Endothelial cell of umbilical vein (primary cell): ENCODE data around the gene ST6GALNAC3. TPM values are rescaled to one million over a fixed set of nuclear protein-coding genes. Genes with fewer than 3 reads are reported as not detected.

ENCODE experiments used
- BruUV-seq: library from RNA; stranded (reverse); fragments of 400-500 nt; replicated peaks from 2 replicates; lab custom pipeline; 2021; lab: Mats Ljungman, UMichigan
- CTCF ChIA-PET: fragments of 300-600, 350-600 bp; sonication (Branson Sonifier 250); formaldehyde crosslinking; loops from one replicate; lab custom pipeline; 2021; ENCODE audit warnings: antibody characterized with exemption, inconsistent platforms; lab: Charles Lee
- POLR2A ChIA-PET: fragments of 300-600, 350-600 bp; sonication (Branson Sonifier 250); formaldehyde crosslinking; loops from one replicate; lab custom pipeline; 2021; ENCODE audit warnings: antibody characterized with exemption, inconsistent platforms; lab: Charles Lee
- DNase-seq: peaks from one replicate; pipeline ENCODE4 v3.0.0-alpha.2; 2011; ENCODE audit warnings: low read depth, low spot score
- FAIRE-seq: peaks from 2 replicates; lab custom pipeline; 2011; peaks lifted over from hg19 to GRCh38; lab: Jason Lieb, UNC
- H2AFZ ChIP-seq: 2 replicates; pipeline ENCODE4 v1.6.0; 2012; ENCODE audit warnings: low read depth, low read length, control low read depth, inconsistent platforms
- H3K27ac ChIP-seq: 2 replicates; pipeline ENCODE4 v1.5.1; 2011; ENCODE audit warnings: low read depth, mild to moderate bottlenecking, control low read depth, low read length, moderate library complexity; ENCODE audit not compliant: insufficient read depth
- H3K27me3 ChIP-seq, 2 experiments: 2 replicates each; pipeline versions ENCODE4 v1.6.0 to v1.6.1; 2011; ENCODE audit warnings: low read length in 2 of 2, mixed read lengths in 1 of 2; ENCODE audit not compliant: control insufficient read depth in 2 of 2, insufficient read depth in 2 of 2
- H3K36me3 ChIP-seq, 2 experiments: 2 replicates in 1 of 2; 3 replicates in 1 of 2; pipeline ENCODE4 v1.5.1; 2011; ENCODE audit warnings: low read length in 2 of 2, mild to moderate bottlenecking in 1 of 2, moderate library complexity in 1 of 2; ENCODE audit not compliant: control insufficient read depth in 2 of 2, insufficient read depth in 2 of 2; ENCODE audit errors: extremely low read depth in 1 of 2
- H3K4me1 ChIP-seq: 3 replicates; pipeline ENCODE4 v1.5.1; 2011; ENCODE audit warnings: mild to moderate bottlenecking, low read length; ENCODE audit not compliant: control insufficient read depth, insufficient read depth; ENCODE audit errors: extremely low read depth
- H3K4me2 ChIP-seq: 2 replicates; pipeline ENCODE4 v1.6.1; 2011; ENCODE audit warnings: low read length, control low read depth, mixed read lengths; ENCODE audit not compliant: insufficient read depth
- H3K4me3 ChIP-seq, 3 experiments: fragments of 200-600 bp in 1 of 3; sonication (generic), shearing (Covaris generic) in 1 of 3; replicated peaks in 1 of 3; 2 replicates each; pipeline ENCODE4 v1.5.1; 2011 to 2016; ENCODE audit warnings: control low read depth in 3 of 3, low read length in 3 of 3, mild to moderate bottlenecking in 2 of 3, inconsistent platforms in 1 of 3, low read depth in 1 of 3, moderate library complexity in 1 of 3; ENCODE audit not compliant: insufficient read depth in 1 of 3
- H3K79me2 ChIP-seq: 2 replicates; pipeline ENCODE4 v1.6.0; 2012; ENCODE audit warnings: low read length, inconsistent platforms; ENCODE audit not compliant: control insufficient read depth, insufficient read depth
- H3K9ac ChIP-seq: replicated peaks from 2 replicates; pipeline ENCODE3; 2011; ENCODE audit warnings: low read length, control low read depth; ENCODE audit not compliant: insufficient read depth; ENCODE audit errors: extremely low read depth
- H3K9me1 ChIP-seq: replicated peaks from 3 replicates; pipeline ENCODE4 v1.6.0; 2011; ENCODE audit warnings: mild to moderate bottlenecking, low read length; ENCODE audit not compliant: control insufficient read depth, insufficient read depth; ENCODE audit errors: extremely low read depth
- H3K9me3 ChIP-seq: replicated peaks from 2 replicates; pipeline ENCODE4 v1.5.1; 2012; ENCODE audit warnings: low read length, inconsistent platforms; ENCODE audit not compliant: control insufficient read depth, insufficient read depth
- H4K20me1 ChIP-seq: replicated peaks from 2 replicates; pipeline ENCODE3; 2011; ENCODE audit warnings: mild to moderate bottlenecking, low read length; ENCODE audit not compliant: control insufficient read depth, insufficient read depth; ENCODE audit errors: extremely low read depth
- CTCF ChIP-seq, 2 donors: IDR thresholded peaks; 1 replicate in 1 of 2; 2 replicates in 1 of 2; pipeline ENCODE4 v1.5.1; 2011; ENCODE audit warnings: low read length in 2 of 2, mild to moderate bottlenecking in 2 of 2, moderate library complexity in 2 of 2, control low read depth in 1 of 2, inconsistent platforms in 1 of 2, low read depth in 1 of 2; ENCODE audit not compliant: insufficient read depth in 1 of 2; ENCODE audit errors: extremely low read depth in 1 of 2
- EZH2 ChIP-seq: IDR thresholded peaks from 2 replicates; pipeline ENCODE4 v1.6.1; 2012; ENCODE audit warnings: borderline replicate concordance, low read depth, mild to moderate bottlenecking, moderate library complexity, low read length, inconsistent platforms; ENCODE audit not compliant: severe bottlenecking
- FOS ChIP-seq: IDR thresholded peaks from 2 replicates; pipeline ENCODE4 v1.6.1; 2011; ENCODE audit warnings: mild to moderate bottlenecking, low read length, moderate library complexity, borderline replicate concordance; ENCODE audit not compliant: insufficient read depth
- GATA2 ChIP-seq: IDR thresholded peaks from 2 replicates; pipeline ENCODE4 v1.7.0; 2011; ENCODE audit warnings: low read depth, mild to moderate bottlenecking, moderate library complexity, mixed read lengths, low read length; ENCODE audit not compliant: insufficient read length, insufficient read depth
- JUN ChIP-seq: IDR thresholded peaks from 2 replicates; pipeline ENCODE4 v1.6.1; 2011; ENCODE audit warnings: borderline replicate concordance, low read depth; ENCODE audit not compliant: insufficient read length, insufficient read depth
- MYC ChIP-seq: IDR thresholded peaks from one replicate; pipeline ENCODE4 v1.6.1; 2011; ENCODE audit warnings: mild to moderate bottlenecking, low read depth, low read length
- POLR2A ChIP-seq: IDR thresholded peaks from 2 replicates; pipeline ENCODE4 v1.6.1; 2012; ENCODE audit warnings: low read depth, mild to moderate bottlenecking, control low read depth, low read length
- POLR2AphosphoS5 ChIP-seq: IDR thresholded peaks from 2 replicates; pipeline ENCODE4 v1.6.1; 2012; ENCODE audit warnings: low read depth, mild to moderate bottlenecking, control low read depth, low read length, moderate library complexity; ENCODE audit not compliant: insufficient read depth
- dilution Hi-C: fragments of 300-500 bp; cut with MboI; formaldehyde crosslinking; loops from one replicate; pipeline ENCODE4 v1.15.0; 2019; ENCODE audit warnings: low sequenced_read_pairs; ENCODE audit not compliant: extremely low pct_ligation_motif_present
- intact Hi-C: fragments of 100-400 bp; cut with micrococcal nuclease; formaldehyde crosslinking; loops from one replicate; pipeline ENCODE4 v1.10.0; 2022
- polyA plus RNA-seq, 4 experiments: library from polyadenylated mRNA; depleted of rRNA in 3 of 4; stranded (reverse) in 3 of 4; unstranded in 1 of 4; fragments of >200 nt; gene quantifications; 2 replicates each; pipeline versions ENCODE4 v1.2.1 to v1.2.3, GENCODE V29; 2011 to 2012; ENCODE audit warnings: missing spikeins in 1 of 4
- total RNA-seq: library from RNA; stranded (reverse); gene quantifications from 2 replicates; pipeline ENCODE4 v1.2.3, GENCODE V29; 2021
- TF ChIP-seq, protein P1 (sequence below): IDR thresholded peaks from 2 replicates; pipeline ENCODE4 v1.6.1; 2011; ENCODE audit not compliant: insufficient read depth, insufficient read length

The ST6GALNAC3 gene
- total and polyA plus RNA-seq, 2 donors (not counting 3 experiments of a cell fraction or from before 2014, with no cell fraction given): 7.6 to 48.3 TPM

DNA sequence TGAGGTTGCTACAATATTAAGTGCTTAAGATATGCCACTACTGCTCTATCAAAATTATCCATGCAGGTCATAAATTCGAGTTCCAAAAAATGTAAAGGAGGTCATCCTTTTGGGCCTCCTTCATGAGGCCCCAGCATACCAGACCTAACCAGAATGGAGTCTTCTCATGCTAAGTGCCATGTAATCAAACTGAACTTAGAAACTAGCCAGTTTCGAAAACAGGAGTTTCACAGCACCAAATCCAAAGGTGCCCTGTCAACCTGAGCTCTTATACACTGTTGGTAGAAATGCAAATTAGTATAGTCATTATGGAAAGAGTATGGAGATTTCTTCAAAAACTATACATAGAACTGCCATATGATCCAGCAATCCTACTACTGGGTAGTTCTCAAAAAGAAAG, 320.5 kb downstream of the ST6GALNAC3 start:
- H4K20me1 ChIP-seq: no peaks in the 10 kb centered on the region
- H3K4me1 ChIP-seq: no peaks in the 10 kb centered on the region
- H3K9ac ChIP-seq: no peak overlapping the region
- H3K4me2 ChIP-seq: no peak overlapping the region
- FAIRE-seq (no peak), DNase-seq (no peak)
- H3K36me3 ChIP-seq: no peaks in the 10 kb centered on the region
- no peaks in the 10 kb centered on the region for H3K9me1 ChIP-seq
- ChIA-PET CTCF (no interaction called here), POLR2A (no interaction called here)
- H3K4me3 ChIP-seq: no peak overlapping the region
- no peaks in the 10 kb centered on the region for H3K27me3 ChIP-seq
- H3K27ac ChIP-seq: no peak overlapping the region
- no peaks in the 10 kb centered on the region for H3K9me3 ChIP-seq
- dilution Hi-C loops: no loop called here
- TF ChIP-seq MYC (no peak), POLR2A (no peak), EZH2 (no peak), CTCF (IDR thresholded peaks at IDR 0.05; ENCODE audit: extremely low read depth in 1 of 2, insufficient read depth in 1 of 2, low read depth in 1 of 2, low read length in 2 of 2) (no peak), FOS (no peak), POLR2AphosphoS5 (no peak), JUN (no peak), GATA2 (no peak)
- TF ChIP-seq, protein P1, sequence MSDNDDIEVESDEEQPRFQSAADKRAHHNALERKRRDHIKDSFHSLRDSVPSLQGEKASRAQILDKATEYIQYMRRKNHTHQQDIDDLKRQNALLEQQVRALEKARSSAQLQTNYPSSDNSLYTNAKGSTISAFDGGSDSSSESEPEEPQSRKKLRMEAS: no peak
- no peaks in the 10 kb centered on the region for H3K79me2 ChIP-seq
- no TSS peak for BruUV-seq
- intact Hi-C loops: no loop called here
- no peak overlapping the region for H2AFZ ChIP-seq
